Effector memory CD8-positive, alpha-beta T cell (primary cell): ENCODE measurements around the gene JADE2.

ENCODE experiments used
- ATAC-seq: fragments of 150-1000 bp; cut with Tn5 transposase; replicated peaks from 2 replicates; pipeline ENCODE4 v1.10.0; 2021; ENCODE audit warnings: mild to moderate bottlenecking, moderate library complexity
- DNase-seq, 3 experiments: peaks; one replicate each; pipeline ENCODE4 v3.0.0; 2021
- H3K27ac Mint-ChIP-seq, 2 donors: one replicate each; pipeline ENCODE4 v1.8.0; 2022; ENCODE audit warnings: mild to moderate bottlenecking in 2 of 2, mixed read lengths in 2 of 2, moderate library complexity in 2 of 2
- H3K27me3 Mint-ChIP-seq, 2 donors: one replicate each; pipeline ENCODE4 v1.8.0; 2022; ENCODE audit warnings: mixed read lengths in 2 of 2
- H3K36me3 Mint-ChIP-seq: one replicate; pipeline ENCODE4 v1.8.0; 2022; ENCODE audit warnings: mild to moderate bottlenecking, moderate library complexity, mixed read lengths; ENCODE audit not compliant: insufficient read depth
- H3K4me1 Mint-ChIP-seq, 2 donors: one replicate each; pipeline ENCODE4 v1.8.0; 2022; ENCODE audit warnings: low read depth in 2 of 2, mixed read lengths in 2 of 2
- H3K4me3 Mint-ChIP-seq, 2 donors: one replicate each; pipeline ENCODE4 v1.8.0; 2022; ENCODE audit warnings: mild to moderate bottlenecking in 2 of 2, mixed read lengths in 2 of 2, moderate library complexity in 2 of 2
- H3K9me3 Mint-ChIP-seq, 2 donors: one replicate each; pipeline ENCODE4 v1.8.0; 2022; ENCODE audit warnings: mixed read lengths in 2 of 2

JADE2 gene

DNA sequence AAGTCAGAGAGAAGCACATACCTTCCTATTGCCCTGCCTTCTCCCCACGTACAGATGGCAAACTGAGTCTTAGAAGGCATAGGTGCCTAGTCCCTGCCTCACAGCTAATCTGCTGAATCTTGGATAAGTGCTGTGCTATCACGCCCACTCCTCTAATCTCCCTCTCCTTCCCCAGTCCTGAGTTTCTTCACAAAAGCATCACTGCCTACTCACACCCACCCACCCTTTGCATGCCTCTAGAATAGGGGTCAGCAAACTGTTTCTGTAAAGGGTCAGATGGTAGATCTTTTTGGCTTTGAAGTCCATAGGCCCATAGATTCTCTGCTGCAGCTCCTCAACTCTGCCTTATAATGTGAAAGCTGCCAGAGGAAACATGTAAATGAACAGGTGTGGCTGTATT, 23.2 kb upstream of the JADE2 start:
- H3K4me3 Mint-ChIP-seq = no peak overlapping the region
- no peaks in the 10 kb centered on the region for H3K27me3 Mint-ChIP-seq
- DNase-seq = no peak
- H3K4me1 Mint-ChIP-seq = peaks cover 15 to 16% of the 10 kb centered on the region in 2 donors
- no peaks in the 10 kb centered on the region for H3K36me3 Mint-ChIP-seq
- no peaks in the 10 kb centered on the region for H3K9me3 Mint-ChIP-seq
- ATAC-seq = no peak
- H3K27ac Mint-ChIP-seq = peak overlapping the region in 1 of 2 donors; percentile 93

DNA sequence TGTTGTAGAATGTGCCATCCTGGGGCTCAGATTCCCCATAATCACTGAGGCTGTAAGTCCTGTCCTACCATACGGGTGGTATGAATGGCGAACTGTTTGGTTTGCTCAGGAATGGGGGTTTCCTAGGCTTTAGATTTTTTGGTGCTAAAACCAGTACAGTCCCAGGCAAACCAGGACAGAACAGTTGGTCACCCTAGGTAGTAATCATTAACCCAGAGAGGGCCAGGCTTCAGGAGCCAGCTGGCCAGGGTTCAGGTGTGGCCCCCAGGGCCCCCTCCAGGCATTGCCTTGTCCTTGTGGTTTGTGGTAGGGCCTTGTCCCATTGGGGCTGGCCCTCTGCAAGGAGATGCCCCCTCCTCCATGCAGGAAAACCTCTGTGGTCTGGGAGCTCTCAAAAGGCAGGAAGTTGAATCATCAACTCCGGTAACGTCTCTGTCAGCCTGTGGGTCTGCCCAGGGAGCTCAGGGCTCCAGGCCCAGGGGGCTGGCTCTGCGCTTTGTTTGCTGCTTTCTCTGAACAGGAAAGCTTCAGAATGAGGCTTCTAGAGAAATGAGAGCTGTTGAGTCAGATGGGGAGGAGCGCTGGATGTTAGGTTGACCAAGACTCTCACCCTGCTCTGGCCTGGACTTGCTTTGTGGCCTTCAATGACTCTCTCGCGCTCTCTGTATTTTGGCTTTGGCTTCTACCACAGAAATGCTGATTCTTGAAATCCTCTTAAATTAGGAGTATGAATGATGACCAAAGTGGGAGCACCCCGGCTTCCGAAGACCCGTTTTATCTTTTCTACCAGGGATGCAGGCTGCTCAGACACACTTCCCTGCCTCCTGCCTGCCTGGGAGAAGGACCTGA, 22.2 kb upstream of the JADE2 start:
- H3K27me3 Mint-ChIP-seq = no peaks in the 10 kb centered on the region
- H3K4me3 Mint-ChIP-seq = peak overlapping the region; percentile 34 to 64
- DNase-seq (peak; percentile 23 to 29 (median 23)), ATAC-seq (peak; percentile 82)
- peak overlapping the region; percentile 92 to 93 for H3K27ac Mint-ChIP-seq
- H3K9me3 Mint-ChIP-seq = no peaks in the 10 kb centered on the region
- peaks cover 16 to 17% of the 10 kb centered on the region in 2 donors for H3K4me1 Mint-ChIP-seq
- H3K36me3 Mint-ChIP-seq = no peaks in the 10 kb centered on the region

DNA sequence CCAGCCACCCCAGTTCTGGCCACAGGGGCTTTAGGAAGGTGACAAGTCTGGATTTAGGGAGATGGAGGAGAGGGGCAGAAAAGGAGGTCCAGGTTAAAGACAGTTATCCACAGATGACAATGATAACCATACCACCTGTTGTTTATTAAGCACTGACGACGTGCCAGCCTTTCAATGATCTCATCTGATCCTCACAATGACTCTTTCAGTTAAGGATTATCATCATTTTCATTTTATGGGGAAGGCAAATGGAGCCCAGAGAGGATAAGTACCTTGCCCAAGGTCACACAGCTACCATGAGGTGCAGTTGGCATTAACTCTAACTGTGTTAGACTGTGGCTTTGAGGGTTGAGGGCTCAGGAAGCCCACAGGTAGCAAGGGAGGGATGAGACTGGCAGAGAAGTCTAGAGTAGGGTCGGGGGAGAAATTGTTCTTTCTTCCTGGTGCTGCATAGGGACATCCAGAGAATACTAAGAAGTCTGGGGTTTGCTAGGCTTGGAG, 21.5 kb upstream of the JADE2 start:
- Mint-ChIP-seq H3K9me3 (no peaks in the 10 kb centered on the region), H3K27ac (peak overlapping the region; percentile 92 to 93), H3K4me1 (peaks cover 16 to 17% of the 10 kb centered on the region in 2 donors), H3K27me3 (no peaks in the 10 kb centered on the region), H3K36me3 (no peaks in the 10 kb centered on the region), H3K4me3 (peak overlapping the region; percentile 34 to 64)
- no peak for DNase-seq
- ATAC-seq = no peak

DNA sequence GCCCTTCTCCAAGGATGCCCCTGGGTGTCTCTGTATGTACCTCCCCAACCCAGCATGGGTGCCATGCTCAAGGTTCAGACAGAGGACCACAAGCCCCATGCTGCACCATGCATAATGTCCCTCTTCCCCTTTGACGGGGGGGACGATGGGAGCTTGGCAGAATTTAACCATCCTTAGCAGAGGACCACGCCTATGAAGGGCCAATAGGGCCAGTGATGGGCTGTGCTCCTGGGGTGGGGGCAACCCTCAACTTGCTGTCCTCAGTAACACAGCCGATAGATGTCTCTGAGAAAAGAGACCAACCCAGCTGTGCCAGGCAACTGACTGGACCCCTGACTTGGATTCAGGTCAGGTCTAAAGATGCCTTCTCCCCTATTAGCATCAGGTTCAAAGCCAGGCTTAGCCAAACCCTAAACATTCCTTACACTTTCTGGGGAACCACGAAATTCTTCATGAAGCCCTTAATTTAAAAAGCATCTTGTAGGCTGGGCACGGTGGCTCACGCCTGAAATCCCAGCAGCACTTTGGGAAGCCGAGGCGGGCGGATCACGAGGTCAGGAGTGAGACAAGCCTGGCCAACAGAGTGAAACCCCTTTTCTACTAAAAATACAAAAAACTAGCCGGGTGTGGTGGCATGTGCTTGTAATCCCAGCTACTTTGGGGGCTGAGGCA, 20.7 kb upstream of the JADE2 start:
- H3K4me3 Mint-ChIP-seq = no peak overlapping the region
- DNase-seq (no peak), ATAC-seq (no peak)
- peaks cover 16 to 17% of the 10 kb centered on the region in 2 donors for H3K4me1 Mint-ChIP-seq
- no peaks in the 10 kb centered on the region for H3K36me3 Mint-ChIP-seq
- H3K27ac Mint-ChIP-seq = peak overlapping the region in 1 of 2 donors; percentile 93
- H3K27me3 Mint-ChIP-seq = no peaks in the 10 kb centered on the region
- H3K9me3 Mint-ChIP-seq = no peaks in the 10 kb centered on the region

DNA sequence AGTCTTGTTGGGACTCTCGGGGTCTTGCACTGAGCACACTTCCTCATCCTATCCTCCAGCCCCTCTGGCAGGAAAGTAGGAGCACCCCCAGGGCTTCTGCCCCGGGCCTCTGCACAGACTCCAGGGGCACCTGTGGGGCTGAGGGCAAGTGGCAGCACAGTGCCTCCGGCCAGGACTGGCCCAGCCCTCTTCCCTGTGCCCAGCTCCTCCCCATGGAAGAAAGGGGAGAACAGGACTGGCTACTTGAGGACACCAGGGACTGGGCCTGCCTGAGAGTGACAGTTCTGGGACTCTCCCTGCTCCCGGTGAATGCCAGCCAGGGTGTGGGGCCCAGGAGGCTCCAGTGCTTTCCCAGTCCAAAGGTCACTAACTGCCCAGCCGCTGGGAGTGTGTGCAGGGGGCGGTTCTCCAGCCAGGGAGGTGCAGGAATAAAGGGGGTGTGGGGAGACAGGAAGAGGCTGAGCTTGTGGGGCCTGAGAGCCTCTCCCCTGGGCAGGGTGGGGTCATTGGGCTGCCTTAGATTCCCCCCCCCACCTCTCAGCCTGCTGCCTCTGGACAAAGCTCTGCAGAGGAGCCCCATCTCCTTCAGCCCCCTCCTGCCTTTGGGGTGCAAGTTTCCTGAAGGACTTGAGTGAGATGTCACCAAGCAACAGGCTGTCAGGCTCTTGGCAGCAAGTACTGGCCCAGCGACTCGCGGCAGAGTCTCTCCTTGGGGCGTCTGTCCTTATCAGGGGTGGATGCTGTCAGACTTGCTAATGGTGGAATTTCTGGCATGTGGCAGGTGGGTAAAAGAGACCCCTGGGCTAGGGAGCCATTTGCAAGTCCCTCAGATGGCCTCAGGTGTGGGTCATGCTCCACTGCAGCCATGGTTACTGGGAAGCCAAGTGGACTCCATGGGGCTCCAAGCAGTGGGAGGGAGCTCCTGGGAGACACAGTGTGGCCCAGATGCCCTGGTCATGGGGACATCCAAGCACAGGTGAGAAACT, 19.1 kb upstream of the JADE2 start:
- H3K4me1 Mint-ChIP-seq = peaks cover 16 to 17% of the 10 kb centered on the region in 2 donors
- no peaks in the 10 kb centered on the region for H3K36me3 Mint-ChIP-seq
- H3K4me3 Mint-ChIP-seq = no peak overlapping the region
- ATAC-seq = no peak
- no peaks in the 10 kb centered on the region for H3K9me3 Mint-ChIP-seq
- DNase-seq = no peak
- no peaks in the 10 kb centered on the region for H3K27me3 Mint-ChIP-seq
- H3K27ac Mint-ChIP-seq = peak overlapping the region in 1 of 2 donors; percentile 53

DNA sequence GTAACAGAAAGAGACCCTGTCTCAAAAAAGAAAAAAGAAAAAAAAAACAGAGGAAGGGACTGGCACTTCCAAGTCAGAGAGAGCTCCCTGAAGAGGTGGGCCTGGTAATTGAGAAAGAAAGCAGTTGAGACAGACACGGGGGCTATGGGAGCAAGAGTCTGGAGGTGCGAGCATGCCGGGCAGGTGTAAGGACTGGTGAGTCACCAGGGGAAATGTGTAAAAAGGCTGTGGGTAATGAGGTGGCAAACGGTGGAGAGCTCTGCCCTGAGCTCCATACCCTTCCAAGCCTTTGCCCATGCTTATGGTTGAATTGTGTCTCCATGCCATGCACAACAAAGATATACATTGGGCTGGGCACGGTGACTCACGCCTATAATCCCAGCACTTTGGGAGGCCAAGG, 18.0 kb upstream of the JADE2 start:
- Mint-ChIP-seq H3K4me3 (no peak overlapping the region), H3K27me3 (no peaks in the 10 kb centered on the region), H3K27ac (peak overlapping the region in 1 of 2 donors; percentile 53), H3K36me3 (no peaks in the 10 kb centered on the region), H3K9me3 (no peaks in the 10 kb centered on the region), H3K4me1 (peaks cover 13 to 17% of the 10 kb centered on the region in 2 donors)
- ATAC-seq = no peak
- no peak for DNase-seq

DNA sequence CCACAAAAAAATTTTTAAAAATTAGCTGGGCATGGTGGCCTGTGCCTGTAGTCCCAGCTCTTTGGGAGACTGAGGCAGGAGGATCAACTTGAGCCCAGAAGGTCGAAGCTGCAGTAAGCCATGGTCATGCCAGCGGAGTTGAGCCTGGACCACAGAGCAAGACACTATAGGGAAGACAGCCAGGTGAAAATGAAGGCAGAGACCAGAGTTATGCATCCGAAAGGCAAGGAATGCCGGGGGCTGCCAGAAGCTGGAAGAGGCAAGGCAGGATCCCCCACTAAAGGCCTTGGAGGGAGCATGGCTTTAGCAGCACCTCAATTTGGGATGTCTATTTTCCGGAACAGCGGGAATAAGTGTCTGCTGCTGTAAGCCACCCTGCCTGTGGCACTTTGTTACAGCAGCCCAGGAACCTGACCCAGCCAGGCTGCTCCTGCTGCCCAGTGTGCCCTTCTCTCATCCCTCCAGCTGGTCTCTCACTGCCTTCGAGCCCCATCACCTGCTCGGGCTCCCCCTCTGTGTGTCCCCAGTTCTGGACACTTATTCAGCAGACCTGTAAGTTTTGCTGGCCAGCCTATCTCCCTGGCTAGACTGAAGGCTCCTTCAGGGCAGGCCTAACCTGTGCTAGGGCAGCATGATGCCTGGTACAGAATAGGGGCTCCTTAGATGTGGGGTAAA, 16.8 kb upstream of the JADE2 start:
- no peak for DNase-seq
- no peak overlapping the region for H3K27ac Mint-ChIP-seq
- H3K36me3 Mint-ChIP-seq = no peaks in the 10 kb centered on the region
- no peaks in the 10 kb centered on the region for H3K9me3 Mint-ChIP-seq
- H3K27me3 Mint-ChIP-seq = no peaks in the 10 kb centered on the region
- peaks cover 7 to 12% of the 10 kb centered on the region in 2 donors for H3K4me1 Mint-ChIP-seq
- no peak for ATAC-seq
- no peak overlapping the region for H3K4me3 Mint-ChIP-seq

DNA sequence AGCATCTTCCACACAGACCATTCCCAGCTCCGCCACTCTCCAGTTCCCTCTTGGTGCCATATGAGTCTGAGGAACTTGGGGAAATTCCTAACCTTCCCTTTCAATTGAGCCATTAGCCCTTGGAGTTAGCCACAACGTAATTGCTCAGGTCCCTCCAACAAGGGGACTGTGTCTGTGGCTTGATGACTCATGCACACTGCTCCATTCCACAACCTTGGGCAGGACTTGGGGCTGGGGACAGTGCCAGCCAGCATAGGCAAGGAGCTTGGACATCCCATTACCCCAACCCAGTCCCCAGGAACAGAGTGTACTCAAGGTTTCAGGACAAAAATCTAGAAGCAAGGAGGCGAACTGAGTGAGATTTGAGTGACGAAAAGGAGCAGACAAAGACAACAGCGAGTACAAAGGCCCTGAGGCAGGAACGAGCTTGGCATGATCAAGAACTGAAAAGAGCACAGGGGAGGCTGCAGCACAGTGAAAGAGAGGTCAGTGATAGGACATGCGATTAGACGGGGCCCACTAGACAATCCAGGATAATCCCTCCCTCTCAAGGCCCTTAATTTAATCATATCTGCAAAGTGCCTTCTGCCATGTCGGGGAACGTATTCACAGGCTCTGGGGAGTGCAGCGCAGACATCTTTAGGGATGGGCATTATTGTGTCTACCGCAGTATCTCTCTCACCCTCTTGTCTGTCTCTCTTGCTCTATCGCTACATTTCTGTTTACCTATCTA, 16.0 kb upstream of the JADE2 start:
- H3K27me3 Mint-ChIP-seq = no peaks in the 10 kb centered on the region
- no peaks in the 10 kb centered on the region for H3K9me3 Mint-ChIP-seq
- H3K27ac Mint-ChIP-seq = no peak overlapping the region

DNA sequence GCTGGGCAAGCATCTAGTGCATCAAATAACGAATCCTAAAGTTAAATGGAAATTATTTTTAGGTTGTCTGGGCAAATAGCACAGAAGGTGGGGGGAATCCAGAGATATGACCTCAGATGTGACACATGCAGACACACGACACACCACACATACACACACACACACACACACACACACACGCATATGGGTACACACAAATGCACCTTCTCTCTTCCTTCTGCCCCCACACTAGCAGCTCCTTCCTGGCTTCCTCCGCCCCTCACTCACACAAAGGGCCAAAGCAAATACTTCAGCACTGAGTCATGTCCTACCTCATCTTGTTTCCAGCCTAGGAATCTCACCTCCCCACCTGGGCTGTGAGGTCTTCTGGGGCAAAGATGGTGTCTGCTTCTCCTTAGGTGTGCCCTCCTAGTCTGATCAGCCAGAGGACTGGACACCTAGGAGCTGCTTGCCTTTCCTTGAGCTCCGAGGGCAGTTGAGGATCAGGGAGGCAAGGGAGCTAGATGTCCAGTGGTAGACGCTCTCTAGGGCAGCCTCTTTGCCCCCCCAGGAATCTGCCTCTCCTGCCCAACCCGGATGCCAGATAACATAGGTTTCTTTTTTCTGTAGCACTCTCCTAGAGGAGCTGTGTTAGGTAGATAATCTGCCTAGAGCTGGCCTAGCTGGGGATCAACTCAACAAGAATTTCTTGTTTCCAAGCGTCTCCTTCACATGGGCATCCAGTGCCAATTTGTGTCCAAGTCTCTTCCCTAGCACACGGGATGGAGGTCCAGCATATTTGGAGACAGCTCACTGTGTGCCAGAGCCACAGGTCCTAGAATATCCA, 14.3 kb upstream of the JADE2 start:
- Mint-ChIP-seq H3K9me3 (no peaks in the 10 kb centered on the region), H3K4me1 (peaks cover 0 to 5% of the 10 kb centered on the region in 2 donors), H3K27me3 (no peaks in the 10 kb centered on the region), H3K36me3 (no peaks in the 10 kb centered on the region), H3K4me3 (no peak overlapping the region), H3K27ac (no peak overlapping the region)
- ATAC-seq (no peak), DNase-seq (no peak)

More for the DNA sequence above, 16.0 kb upstream of the JADE2 start:
- Mint-ChIP-seq H3K4me3 (no peak overlapping the region), H3K4me1 (peaks cover 0 to 5% of the 10 kb centered on the region in 2 donors), H3K36me3 (no peaks in the 10 kb centered on the region)
- ATAC-seq = no peak
- DNase-seq = no peak

DNA sequence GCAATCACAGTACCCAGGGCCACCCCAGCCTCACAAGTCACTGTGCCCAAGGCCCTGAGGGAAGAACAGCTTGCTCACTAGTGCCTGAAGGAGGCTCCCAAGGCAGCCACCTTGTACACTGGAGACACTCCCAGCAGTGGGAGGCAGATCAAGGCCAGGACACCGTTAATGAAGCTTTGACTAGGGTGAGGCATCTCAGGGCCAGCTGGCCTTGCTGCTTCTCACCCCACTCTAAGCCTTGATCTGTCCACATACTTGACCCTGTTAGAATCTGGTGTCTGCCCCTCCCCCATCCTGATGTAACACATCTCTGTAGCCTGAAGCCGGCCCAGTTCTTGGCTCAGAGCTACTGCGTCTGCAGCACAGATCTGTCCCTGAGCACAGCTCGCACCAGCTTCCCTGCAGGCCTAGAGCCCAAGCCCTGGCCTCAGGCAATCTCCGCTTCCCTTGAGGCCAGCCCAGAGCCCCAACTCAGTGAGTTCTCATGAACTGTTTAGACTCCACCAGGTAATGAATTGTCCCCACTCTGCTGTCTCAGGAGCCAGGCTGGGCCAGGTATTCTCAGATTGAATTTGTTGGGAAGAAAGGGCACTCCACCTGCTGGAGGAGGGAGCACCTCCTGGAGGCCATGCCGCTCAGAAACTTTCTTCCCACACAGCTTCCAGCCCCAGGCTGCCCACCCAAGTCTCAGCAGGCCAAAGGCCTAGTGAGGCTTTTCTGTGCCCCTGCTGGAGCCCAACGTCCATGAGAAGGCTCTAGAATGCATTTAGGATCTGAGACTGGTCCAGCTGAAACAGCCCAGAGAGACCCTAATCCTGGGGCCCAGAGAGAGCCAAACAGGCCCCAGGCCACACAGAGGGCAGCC, 13.4 kb upstream of the JADE2 start:
- H3K27ac Mint-ChIP-seq = no peak overlapping the region
- DNase-seq = no peak
- H3K4me1 Mint-ChIP-seq = peaks cover 0 to 5% of the 10 kb centered on the region in 2 donors
- H3K4me3 Mint-ChIP-seq = no peak overlapping the region
- H3K27me3 Mint-ChIP-seq = no peaks in the 10 kb centered on the region
- H3K9me3 Mint-ChIP-seq = no peaks in the 10 kb centered on the region
- no peaks in the 10 kb centered on the region for H3K36me3 Mint-ChIP-seq
- ATAC-seq = no peak

DNA sequence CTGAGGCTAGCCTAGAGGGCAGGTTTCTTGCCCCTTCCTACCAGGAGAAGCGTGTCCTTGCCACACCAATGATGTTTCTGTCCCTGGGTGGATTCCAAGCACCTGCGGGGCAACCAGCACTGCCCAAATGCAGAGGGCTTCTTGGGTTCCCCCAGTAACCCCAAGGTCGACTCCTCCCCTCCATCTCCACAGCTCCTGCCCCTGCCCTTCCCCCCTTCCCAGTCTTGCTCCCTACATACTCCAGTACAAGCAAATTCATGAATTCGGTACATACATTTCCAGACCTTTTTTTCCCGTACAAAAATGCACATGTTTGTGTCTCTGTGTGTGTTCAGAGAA, 12.8 kb upstream of the JADE2 start:
- Mint-ChIP-seq H3K27me3 (no peaks in the 10 kb centered on the region), H3K9me3 (no peaks in the 10 kb centered on the region), H3K27ac (no peak overlapping the region), H3K4me1 (no peaks in the 10 kb centered on the region), H3K36me3 (no peaks in the 10 kb centered on the region), H3K4me3 (no peak overlapping the region)
- ATAC-seq (no peak), DNase-seq (no peak)
